Activated T-helper 2 cell treated with anti-CD3 and anti-CD28 coated beads, Interferon-gamma antibody, Interleukin-2, Interleukin-4, amounts not matched to agents 10 μg/mL and 5 μg/mL and 100 μg/mL, durations not matched to agents 14 hours and 24 hours and 36 hours (primary cell): ENCODE data around the gene KRT2. TPM values are rescaled to one million over a fixed set of nuclear protein-coding genes. Genes with fewer than 3 reads are reported as not detected.

Experiments used
- DNase-seq: peaks from one replicate; pipeline ENCODE4 v3.0.0; 2021; ENCODE audit warnings: low spot score
- H3K27ac Mint-ChIP-seq: one replicate; pipeline ENCODE4 v1.8.0; 2021; ENCODE audit warnings: mixed read lengths
- H3K27me3 Mint-ChIP-seq: one replicate; pipeline ENCODE4 v1.8.0; 2021; ENCODE audit warnings: low read depth, mixed read lengths
- H3K36me3 Mint-ChIP-seq: one replicate; pipeline ENCODE4 v1.8.0; 2021; ENCODE audit warnings: low read depth, mixed read lengths
- H3K4me1 Mint-ChIP-seq: one replicate; pipeline ENCODE4 v1.8.0; 2021; ENCODE audit warnings: low read depth, mixed read lengths
- H3K4me3 Mint-ChIP-seq: one replicate; pipeline ENCODE4 v1.8.0; 2021; ENCODE audit warnings: low read depth, mild to moderate bottlenecking, moderate library complexity, mixed read lengths
- H3K9me3 Mint-ChIP-seq: one replicate; pipeline ENCODE4 v1.8.0; 2021; ENCODE audit warnings: mixed read lengths
- intact Hi-C: fragments of 100-400 bp; cut with micrococcal nuclease; formaldehyde crosslinking; loops from one replicate; pipeline ENCODE4 v1.15.1; 2023
- total RNA-seq: library from RNA; stranded (reverse); gene quantifications from 2 replicates; pipeline ENCODE4 v1.2.3, GENCODE V29; 2022

KRT2 gene
- total RNA-seq, 1 donor from 2014 or later = not detected

GRCh38 chr12:52657250-52657902 lies 5.4 kb upstream of the KRT2 start:
- Mint-ChIP-seq H3K36me3 (no peaks in the 10 kb centered on the region), H3K4me3 (no peak overlapping the region), H3K9me3 (no peaks in the 10 kb centered on the region), H3K27ac (no peak overlapping the region), H3K27me3 (peaks cover 19% of the 10 kb centered on the region), H3K4me1 (peaks cover 8% of the 10 kb centered on the region)
- intact Hi-C loops = no loop called here
- no peak for DNase-seq

- Mint-ChIP-seq H3K27ac (no peak overlapping the region), H3K9me3 (no peaks in the 10 kb centered on the region), H3K36me3 (no peaks in the 10 kb centered on the region), H3K4me1 (peaks cover 2% of the 10 kb centered on the region), H3K4me3 (no peak overlapping the region), H3K27me3 (peaks cover 19% of the 10 kb centered on the region)
- intact Hi-C loops = no loop called here
- no peak for DNase-seq
These were observed 4.6 kb upstream of the KRT2 start for GRCh38 chr12:52656616-52657015.

- H3K27ac Mint-ChIP-seq = no peak overlapping the region
- intact Hi-C loops = no loop called here
These were observed 3.7 kb upstream of the KRT2 start for GRCh38 chr12:52655720-52656124.

GRCh38 chr12:52655251-52655650 lies 3.2 kb upstream of the KRT2 start:
- intact Hi-C loops = no loop called here
- Mint-ChIP-seq H3K9me3 (no peaks in the 10 kb centered on the region), H3K27ac (no peak overlapping the region), H3K4me1 (peaks cover 2% of the 10 kb centered on the region), H3K36me3 (no peaks in the 10 kb centered on the region), H3K27me3 (peaks cover 19% of the 10 kb centered on the region), H3K4me3 (no peak overlapping the region)
- DNase-seq = no peak

More at GRCh38 chr12:52655720-52656124, 3.7 kb upstream of the KRT2 start:
- Mint-ChIP-seq H3K4me1 (peaks cover 2% of the 10 kb centered on the region), H3K36me3 (no peaks in the 10 kb centered on the region), H3K27me3 (peaks cover 19% of the 10 kb centered on the region), H3K9me3 (no peaks in the 10 kb centered on the region), H3K4me3 (no peak overlapping the region)
- no peak for DNase-seq

GRCh38 chr12:52650520-52651081 lies 1.4 kb downstream of the KRT2 start:
- no peak for DNase-seq
- H3K27ac Mint-ChIP-seq = no peak overlapping the region
- intact Hi-C loops = no loop called here
- H3K27me3 Mint-ChIP-seq = peaks cover 12% of the 10 kb centered on the region
- H3K9me3 Mint-ChIP-seq = no peaks in the 10 kb centered on the region
- H3K4me3 Mint-ChIP-seq = no peak overlapping the region
- H3K36me3 Mint-ChIP-seq = no peaks in the 10 kb centered on the region
- H3K4me1 Mint-ChIP-seq = peaks cover 23% of the 10 kb centered on the region

- intact Hi-C loops = no loop called here
- no peak overlapping the region for H3K27ac Mint-ChIP-seq
- H3K4me3 Mint-ChIP-seq = no peak overlapping the region
- no peak for DNase-seq
- peaks cover 9% of the 10 kb centered on the region for H3K27me3 Mint-ChIP-seq
- H3K36me3 Mint-ChIP-seq = no peaks in the 10 kb centered on the region
- no peaks in the 10 kb centered on the region for H3K9me3 Mint-ChIP-seq
- peaks cover 37% of the 10 kb centered on the region for H3K4me1 Mint-ChIP-seq
These were observed 2.9 kb downstream of the KRT2 start for GRCh38 chr12:52649066-52649465.

- no peaks in the 10 kb centered on the region for H3K36me3 Mint-ChIP-seq
- intact Hi-C loops = no loop called here
- no peak for DNase-seq
- H3K4me3 Mint-ChIP-seq = no peak overlapping the region
- no peak overlapping the region for H3K27ac Mint-ChIP-seq
- no peaks in the 10 kb centered on the region for H3K9me3 Mint-ChIP-seq
- H3K4me1 Mint-ChIP-seq = peaks cover 37% of the 10 kb centered on the region
- peaks cover 6% of the 10 kb centered on the region for H3K27me3 Mint-ChIP-seq
These were observed 3.9 kb downstream of the KRT2 start for GRCh38 chr12:52648012-52648550.

- Mint-ChIP-seq H3K4me3 (no peak overlapping the region), H3K36me3 (no peaks in the 10 kb centered on the region), H3K27ac (no peak overlapping the region), H3K4me1 (peaks cover 35% of the 10 kb centered on the region), H3K9me3 (no peaks in the 10 kb centered on the region), H3K27me3 (peaks cover 6% of the 10 kb centered on the region)
- peak; percentile 6 for DNase-seq
- intact Hi-C loops = no loop called here
These were observed 4.4 kb downstream of the KRT2 start for GRCh38 chr12:52647601-52648000.

GRCh38 chr12:52646613-52647012 lies 5.4 kb downstream of the KRT2 start:
- Mint-ChIP-seq H3K36me3 (no peaks in the 10 kb centered on the region), H3K27ac (no peak overlapping the region), H3K27me3 (peaks cover 10% of the 10 kb centered on the region), H3K4me1 (peaks cover 40% of the 10 kb centered on the region), H3K4me3 (no peak overlapping the region), H3K9me3 (no peaks in the 10 kb centered on the region)
- peak; percentile 4 for DNase-seq
- intact Hi-C loops = no loop called here

GRCh38 chr12:52645982-52646381 lies 6.0 kb downstream of the KRT2 start:
- peak overlapping the region; percentile 18 for H3K4me3 Mint-ChIP-seq
- H3K27me3 Mint-ChIP-seq = peaks cover 12% of the 10 kb centered on the region
- intact Hi-C loops = no loop called here
- peaks cover 42% of the 10 kb centered on the region for H3K4me1 Mint-ChIP-seq
- no peaks in the 10 kb centered on the region for H3K36me3 Mint-ChIP-seq
- H3K27ac Mint-ChIP-seq = peak overlapping the region; percentile 78
- H3K9me3 Mint-ChIP-seq = no peaks in the 10 kb centered on the region
- DNase-seq = peak; percentile 6

GRCh38 chr12:52645120-52645761 lies 6.8 kb downstream of the KRT2 start:
- Mint-ChIP-seq H3K27me3 (peaks cover 15% of the 10 kb centered on the region), H3K4me1 (peaks cover 42% of the 10 kb centered on the region), H3K36me3 (no peaks in the 10 kb centered on the region), H3K27ac (peak overlapping the region; percentile 78), H3K4me3 (no peak overlapping the region), H3K9me3 (no peaks in the 10 kb centered on the region)
- peak; percentile 64 for DNase-seq
- intact Hi-C loops = no loop called here

GRCh38 chr12:52644078-52644415 lies 8.0 kb downstream of the KRT2 start:
- peaks cover 40% of the 10 kb centered on the region for H3K4me1 Mint-ChIP-seq
- no peak overlapping the region for H3K4me3 Mint-ChIP-seq
- DNase-seq = no peak
- H3K27ac Mint-ChIP-seq = no peak overlapping the region
- H3K36me3 Mint-ChIP-seq = no peaks in the 10 kb centered on the region
- no peaks in the 10 kb centered on the region for H3K9me3 Mint-ChIP-seq
- intact Hi-C loops = no loop called here
- peaks cover 17% of the 10 kb centered on the region for H3K27me3 Mint-ChIP-seq
